Cardiac fibroblast (primary cell): ENCODE results near the gene LAMA2.

Experiments used
- DNase-seq, 2 donors: peaks; one replicate each; pipeline versions ENCODE4 v3.0.0 to v3.0.0-alpha.2; 2010; ENCODE audit warnings: low read depth in 2 of 2
- H3K4me3 ChIP-seq, 2 donors: replicated peaks in 1 of 2; 1 replicate in 1 of 2; 2 replicates in 1 of 2; pipeline ENCODE4 v1.5.1; 2011; ENCODE audit warnings: low read depth in 2 of 2, low read length in 2 of 2, mild to moderate bottlenecking in 2 of 2, moderate library complexity in 1 of 2
- CTCF ChIP-seq: IDR thresholded peaks from one replicate; pipeline ENCODE4 v1.5.1; 2011; ENCODE audit warnings: low read depth, mild to moderate bottlenecking, low read length, inconsistent platforms

The LAMA2 gene

GRCh38 chr6:129215246-129215645, 332.3 kb downstream of the LAMA2 start:
- H3K4me3 ChIP-seq, result no peak overlapping the region
- TF ChIP-seq CTCF, result no peak
- no peak for DNase-seq

GRCh38 chr6:129215916-129216520, 333.1 kb downstream of the LAMA2 start:
- no peak overlapping the region for H3K4me3 ChIP-seq
- no peak for DNase-seq
- no peak for TF ChIP-seq CTCF

GRCh38 chr6:129217701-129218100, 334.8 kb downstream of the LAMA2 start:
- DNase-seq, result no peak
- no peak for TF ChIP-seq CTCF
- no peak overlapping the region for H3K4me3 ChIP-seq

- no peak overlapping the region for H3K4me3 ChIP-seq
- TF ChIP-seq CTCF, result no peak
- no peak for DNase-seq
These were observed 350.7 kb downstream of the LAMA2 start for GRCh38 chr6:129233458-129234134.

GRCh38 chr6:129235167-129236000, 352.4 kb downstream of the LAMA2 start:
- TF ChIP-seq CTCF, result no peak
- DNase-seq, result peak; percentile 31 to 72
- H3K4me3 ChIP-seq, result no peak overlapping the region

- DNase-seq, result no peak
- no peak overlapping the region for H3K4me3 ChIP-seq
- no peak for TF ChIP-seq CTCF
These were observed 353.1 kb downstream of the LAMA2 start for GRCh38 chr6:129236001-129236517.
